SK-N-SH treated with all-trans-retinoic acid at 6 μM for 48 hours (cell line): ENCODE data around the gene EBP.
A peak's percentile ranks its signal among the peaks of the same experiment; 100 is the strongest.

ENCODE experiments used
- ATAC-seq: fragments of 200-7000 bp; cut with Tn5 transposase; 3 replicates; pipeline ENCODE4 v1.9.1; 2020; ENCODE audit warnings: mild to moderate bottlenecking, moderate library complexity
- ARNTL ChIP-seq: fragments of 450-650 bp; formaldehyde crosslinking; IDR thresholded peaks from 2 replicates; pipeline ENCODE4 v1.5.0; 2020; ENCODE audit warnings: low read depth, mild to moderate bottlenecking, moderate library complexity, borderline replicate concordance
- BACH2 ChIP-seq: fragments of 250-450 bp; sonication (Bioruptor Pico); IDR thresholded peaks from 2 replicates; pipeline ENCODE4 v1.9.0; 2021; ENCODE audit warnings: mild to moderate bottlenecking, borderline replicate concordance
- CSDC2 ChIP-seq: fragments of 250-450 bp; sonication (Bioruptor Pico); IDR thresholded peaks from 2 replicates; pipeline ENCODE4 v1.5.0; 2020; ENCODE audit warnings: mild to moderate bottlenecking, moderate library complexity
- ESRRG ChIP-seq: fragments of 250-450 bp; sonication (Bioruptor Pico); IDR thresholded peaks from 2 replicates; pipeline ENCODE4 v1.6.1; 2021; ENCODE audit warnings: mild to moderate bottlenecking
- GLIS3 ChIP-seq: fragments of 250-450 bp; sonication (Bioruptor Pico); IDR thresholded peaks from 2 replicates; pipeline ENCODE4 v1.5.0; 2020; ENCODE audit warnings: mild to moderate bottlenecking, moderate library complexity
- ISL1 ChIP-seq: fragments of 250-450 bp; sonication (Bioruptor Pico); IDR thresholded peaks from 2 replicates; pipeline ENCODE4 v2.1.2; 2022; ENCODE audit warnings: mild to moderate bottlenecking, moderate library complexity
- OSR1 ChIP-seq: fragments of 250-450 bp; sonication (Bioruptor Pico); IDR thresholded peaks from 2 replicates; pipeline ENCODE4 v1.8.0; 2022; ENCODE audit warnings: moderate library complexity, mild to moderate bottlenecking, inconsistent platforms
- PATZ1 ChIP-seq: fragments of 250-450 bp; sonication (Bioruptor Pico); IDR thresholded peaks from 2 replicates; pipeline ENCODE4 v1.8.0; 2020; ENCODE audit warnings: mild to moderate bottlenecking, moderate library complexity, borderline replicate concordance
- POU6F1 ChIP-seq: fragments of 250-450 bp; sonication (Bioruptor Pico); IDR thresholded peaks from 2 replicates; pipeline ENCODE4 v1.8.0; 2021; ENCODE audit warnings: low read depth, mild to moderate bottlenecking, moderate library complexity, borderline replicate concordance
- PPARA ChIP-seq: fragments of 250-450 bp; sonication (Bioruptor Pico); IDR thresholded peaks from 2 replicates; pipeline ENCODE4 v1.5.0; 2020; ENCODE audit warnings: mild to moderate bottlenecking, borderline replicate concordance
- SNAI2 ChIP-seq: fragments of 250-450 bp; sonication (Bioruptor Pico); IDR thresholded peaks from 2 replicates; pipeline ENCODE4 v1.5.0; 2020; ENCODE audit warnings: mild to moderate bottlenecking, moderate library complexity
- TCF4 ChIP-seq: fragments of 250-450 bp; sonication (Bioruptor Pico); IDR thresholded peaks from 2 replicates; pipeline ENCODE4 v1.8.0; 2021; ENCODE audit warnings: mild to moderate bottlenecking, moderate library complexity, borderline replicate concordance
- TOX ChIP-seq: fragments of 250-450 bp; sonication (Bioruptor Pico); IDR thresholded peaks from 2 replicates; pipeline ENCODE4 v1.8.0; 2021; ENCODE audit warnings: mild to moderate bottlenecking, moderate library complexity, borderline replicate concordance
- ZC3H10 ChIP-seq: fragments of 250-450 bp; sonication (Bioruptor Pico); IDR thresholded peaks from 2 replicates; pipeline ENCODE4 v1.5.1; 2021; ENCODE audit warnings: mild to moderate bottlenecking, moderate library complexity
- ZFP3 ChIP-seq: fragments of 250-450 bp; sonication (Bioruptor Pico); IDR thresholded peaks from 2 replicates; pipeline ENCODE4 v1.5.0; 2020; ENCODE audit warnings: mild to moderate bottlenecking, moderate library complexity
- ZFP30 ChIP-seq: fragments of 450-650 bp; formaldehyde crosslinking; IDR thresholded peaks from 2 replicates; pipeline ENCODE4 v1.5.0; 2022; ENCODE audit warnings: mild to moderate bottlenecking, moderate library complexity
- ZNF565 ChIP-seq: fragments of 450-650 bp; formaldehyde crosslinking; conservative IDR thresholded peaks from 2 replicates; pipeline ENCODE4 v1.5.0; 2020; ENCODE audit warnings: low read depth, mild to moderate bottlenecking, moderate library complexity
- ZNF70 ChIP-seq: fragments of 450-650 bp; formaldehyde crosslinking; IDR thresholded peaks from 2 replicates; pipeline ENCODE4 v1.5.0; 2020; ENCODE audit warnings: mild to moderate bottlenecking, moderate library complexity
- ZNF8 ChIP-seq: fragments of 450-650 bp; formaldehyde crosslinking; IDR thresholded peaks from 2 replicates; pipeline ENCODE4 v1.5.0; 2020; ENCODE audit warnings: mild to moderate bottlenecking, moderate library complexity
- TF ChIP-seq, protein P1 (sequence below): fragments of 250-450 bp; sonication (Bioruptor Pico); IDR thresholded peaks from 2 replicates; pipeline ENCODE4 v1.5.1; 2020; ENCODE audit warnings: low read depth, mild to moderate bottlenecking, moderate library complexity
- TF ChIP-seq, protein P2 (sequence below): fragments of 250-450 bp; sonication (Bioruptor Pico); IDR thresholded peaks from 2 replicates; pipeline ENCODE4 v1.5.0; 2020; ENCODE audit warnings: mild to moderate bottlenecking, moderate library complexity

Gene EBP

GRCh38 chrX:48509245-48509590 lies 12.4 kb upstream of the EBP start:
- ATAC-seq: peak; percentile 22
- TF ChIP-seq POU6F1 (CRISPR knock-in tag): no peak
- TF ChIP-seq ZFP30 (CRISPR knock-in tag): no peak
- TF ChIP-seq ZNF8 (CRISPR knock-in tag): no peak
- TF ChIP-seq ESRRG: no peak
- TF ChIP-seq ZC3H10 (CRISPR knock-in tag): no peak
- no peak for TF ChIP-seq SNAI2 (CRISPR knock-in tag)
- no peak for TF ChIP-seq ARNTL (CRISPR knock-in tag)
- TF ChIP-seq CSDC2 (CRISPR knock-in tag): no peak
- no peak for TF ChIP-seq TOX (CRISPR knock-in tag)
- no peak for TF ChIP-seq ZFP3 (CRISPR knock-in tag)
- no peak for TF ChIP-seq ZNF70 (CRISPR knock-in tag)
- TF ChIP-seq, all 23 proteins: peak for 0

DNA sequence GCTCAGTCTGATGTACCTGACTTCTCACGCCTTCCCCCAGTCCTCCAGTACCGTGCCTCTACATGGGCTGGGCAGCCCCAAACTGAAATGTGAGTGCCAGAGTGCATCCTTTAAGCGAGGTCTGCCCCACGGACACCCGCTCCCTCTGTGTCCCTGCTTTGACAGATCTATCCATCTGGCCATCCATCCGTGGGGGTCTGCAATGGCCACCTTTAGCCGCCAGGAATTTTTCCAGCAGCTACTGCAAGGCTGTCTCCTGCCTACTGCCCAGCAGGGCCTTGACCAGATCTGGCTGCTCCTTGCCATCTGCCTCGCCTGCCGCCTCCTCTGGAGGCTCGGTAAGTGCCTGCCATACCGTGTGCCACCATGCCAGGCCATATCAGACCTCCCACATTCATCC lies 12.0 kb upstream of the EBP start:
- no peak; the same call in 1 of the 3 replicates for ATAC-seq
- no peak for TF ChIP-seq ZNF8 (CRISPR knock-in tag)
- TF ChIP-seq POU6F1 (CRISPR knock-in tag): no peak
- TF ChIP-seq ZNF565: no peak
- TF ChIP-seq CSDC2 (CRISPR knock-in tag): no peak
- TF ChIP-seq ZFP3 (CRISPR knock-in tag): no peak
- no peak for TF ChIP-seq SNAI2 (CRISPR knock-in tag)
- TF ChIP-seq ISL1 (CRISPR knock-in tag): no peak
- TF ChIP-seq, all 23 proteins: peak for 0

DNA sequence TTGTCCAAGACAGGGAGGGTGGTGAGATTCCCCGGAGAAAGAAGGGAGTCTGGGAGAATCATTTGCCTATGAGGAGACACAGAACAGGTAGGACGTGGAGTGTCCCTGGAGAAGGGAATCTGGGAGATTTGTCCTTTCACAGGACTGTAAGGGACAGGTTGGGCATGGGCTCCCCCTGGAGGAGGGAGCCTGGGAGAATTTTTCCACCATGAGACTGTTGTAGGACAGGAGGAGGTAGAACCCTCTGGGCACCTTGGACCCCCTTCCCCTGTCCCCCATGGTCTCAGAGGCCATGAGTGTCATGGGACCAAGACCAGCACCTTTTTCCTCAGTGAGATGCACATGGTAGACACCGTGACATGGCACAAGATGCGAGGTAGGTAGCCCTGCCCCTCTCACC lies 10.0 kb upstream of the EBP start:
- peak; percentile 41 for ATAC-seq
- TF ChIP-seq ZNF565: no peak
- TF ChIP-seq, protein P1, sequence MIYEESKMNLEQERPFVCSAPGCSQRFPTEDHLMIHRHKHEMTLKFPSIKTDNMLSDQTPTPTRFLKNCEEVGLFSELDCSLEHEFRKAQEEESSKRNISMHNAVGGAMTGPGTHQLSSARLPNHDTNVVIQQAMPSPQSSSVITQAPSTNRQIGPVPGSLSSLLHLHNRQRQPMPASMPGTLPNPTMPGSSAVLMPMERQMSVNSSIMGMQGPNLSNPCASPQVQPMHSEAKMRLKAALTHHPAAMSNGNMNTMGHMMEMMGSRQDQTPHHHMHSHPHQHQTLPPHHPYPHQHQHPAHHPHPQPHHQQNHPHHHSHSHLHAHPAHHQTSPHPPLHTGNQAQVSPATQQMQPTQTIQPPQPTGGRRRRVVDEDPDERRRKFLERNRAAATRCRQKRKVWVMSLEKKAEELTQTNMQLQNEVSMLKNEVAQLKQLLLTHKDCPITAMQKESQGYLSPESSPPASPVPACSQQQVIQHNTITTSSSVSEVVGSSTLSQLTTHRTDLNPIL: no peak
- TF ChIP-seq PPARA: no peak
- TF ChIP-seq OSR1 (CRISPR knock-in tag): no peak
- no peak for TF ChIP-seq PATZ1
- no peak for TF ChIP-seq GLIS3 (CRISPR knock-in tag)
- TF ChIP-seq ZC3H10 (CRISPR knock-in tag): no peak
- no peak for TF ChIP-seq ZFP3 (CRISPR knock-in tag)

- TF ChIP-seq TCF4 (CRISPR knock-in tag) (no peak), ZC3H10 (CRISPR knock-in tag) (no peak), ZNF8 (CRISPR knock-in tag) (no peak), TOX (CRISPR knock-in tag) (no peak), ZNF565 (no peak), GLIS3 (CRISPR knock-in tag) (no peak), PPARA (no peak), OSR1 (CRISPR knock-in tag) (no peak), BACH2 (no peak), ZNF70 (CRISPR knock-in tag) (no peak), ESRRG (no peak)
- TF ChIP-seq, protein P1: no peak
- TF ChIP-seq, protein P2, sequence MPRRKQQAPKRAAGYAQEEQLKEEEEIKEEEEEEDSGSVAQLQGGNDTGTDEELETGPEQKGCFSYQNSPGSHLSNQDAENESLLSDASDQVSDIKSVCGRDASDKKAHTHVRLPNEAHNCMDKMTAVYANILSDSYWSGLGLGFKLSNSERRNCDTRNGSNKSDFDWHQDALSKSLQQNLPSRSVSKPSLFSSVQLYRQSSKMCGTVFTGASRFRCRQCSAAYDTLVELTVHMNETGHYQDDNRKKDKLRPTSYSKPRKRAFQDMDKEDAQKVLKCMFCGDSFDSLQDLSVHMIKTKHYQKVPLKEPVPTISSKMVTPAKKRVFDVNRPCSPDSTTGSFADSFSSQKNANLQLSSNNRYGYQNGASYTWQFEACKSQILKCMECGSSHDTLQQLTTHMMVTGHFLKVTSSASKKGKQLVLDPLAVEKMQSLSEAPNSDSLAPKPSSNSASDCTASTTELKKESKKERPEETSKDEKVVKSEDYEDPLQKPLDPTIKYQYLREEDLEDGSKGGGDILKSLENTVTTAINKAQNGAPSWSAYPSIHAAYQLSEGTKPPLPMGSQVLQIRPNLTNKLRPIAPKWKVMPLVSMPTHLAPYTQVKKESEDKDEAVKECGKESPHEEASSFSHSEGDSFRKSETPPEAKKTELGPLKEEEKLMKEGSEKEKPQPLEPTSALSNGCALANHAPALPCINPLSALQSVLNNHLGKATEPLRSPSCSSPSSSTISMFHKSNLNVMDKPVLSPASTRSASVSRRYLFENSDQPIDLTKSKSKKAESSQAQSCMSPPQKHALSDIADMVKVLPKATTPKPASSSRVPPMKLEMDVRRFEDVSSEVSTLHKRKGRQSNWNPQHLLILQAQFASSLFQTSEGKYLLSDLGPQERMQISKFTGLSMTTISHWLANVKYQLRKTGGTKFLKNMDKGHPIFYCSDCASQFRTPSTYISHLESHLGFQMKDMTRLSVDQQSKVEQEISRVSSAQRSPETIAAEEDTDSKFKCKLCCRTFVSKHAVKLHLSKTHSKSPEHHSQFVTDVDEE (CRISPR knock-in tag): no peak
- no peak for ATAC-seq
Observed at GRCh38 chrX:48512371-48512935, 9.2 kb upstream of the EBP start.
